Measurements from ENCODE around the gene ALDH9A1. TPM values are rescaled to one million over a fixed set of nuclear protein-coding genes. Genes with fewer than 3 reads are reported as not detected.

Gene ALDH9A1
- total and polyA plus RNA-seq, 2 of the 4 experiments (the other 2 are of a cell fraction): 43.5 to 43.7 TPM

GRCh38 chr1:165661703-165662102 lies 36.7 kb downstream of the ALDH9A1 start:
- Histone ChIP-seq H4K20me1 (ENCODE audit: insufficient read depth, low read length) (no peaks in the 10 kb centered on the region), H3K27me3 (ENCODE audit: control insufficient read depth, insufficient read depth, low read length) (no peaks in the 10 kb centered on the region), H4K8ac (ENCODE audit: low read depth in 2 of 2, low read length in 2 of 2) (no peak overlapping the region), H3K4me1 (ENCODE audit: control insufficient read depth, insufficient read depth, low read length) (peaks cover 2% of the 10 kb centered on the region; the same call in 1 of the 2 replicates), H3K18ac (ENCODE audit: low read depth, low read length) (no peak overlapping the region), H2AK9ac (replicated peaks; ENCODE audit: low read depth, low read length, poor library complexity) (no peak overlapping the region), H3K56ac (ENCODE audit: extremely low read depth, insufficient read depth, low read length) (no peak overlapping the region), H3K9me1 (ENCODE audit: insufficient read depth, low read length) (peaks cover 2% of the 10 kb centered on the region), H4K5ac (ENCODE audit: low read depth, low read length) (no peak overlapping the region), H2BK15ac (ENCODE audit: low read depth, low read length) (no peak overlapping the region), H3K79me1 (ENCODE audit: low read depth in 1 of 2, low read length in 2 of 2) (peaks cover 0 to 8% of the 10 kb centered on the region in 2 experiments; a peak in 2 of 4 replicates), H3K9ac (ENCODE audit: low read depth, low read length) (no peak overlapping the region), H3K36me3 (ENCODE audit: control insufficient read depth, insufficient read depth, low read length) (peaks cover 31% of the 10 kb centered on the region), H3K4me3 (ENCODE audit: insufficient read depth, low read depth, low read length) (no peak overlapping the region), H3K4me2 (ENCODE audit: low read depth, low read length) (no peak overlapping the region), H3K4ac (ENCODE audit: low read depth, low read length) (no peak overlapping the region), H3K23ac (ENCODE audit: low read depth, low read length) (no peak overlapping the region), H3K27ac (ENCODE audit: insufficient read depth, low read length) (no peak overlapping the region), H2BK5ac (ENCODE audit: low read depth, low read length, poor library complexity, severe bottlenecking) (no peak overlapping the region), H2BK20ac (ENCODE audit: low read depth, low read length) (no peak overlapping the region), H4K91ac (ENCODE audit: insufficient read depth, low read depth, low read length) (no peak overlapping the region), H2BK120ac (ENCODE audit: low read depth, low read length) (no peak overlapping the region), H3K14ac (replicated peaks; ENCODE audit: low read depth, low read length) (no peak overlapping the region), H3K9me3 (ENCODE audit: control insufficient read depth, insufficient read depth, low read length) (no peaks in the 10 kb centered on the region), H2AFZ (replicated peaks; ENCODE audit: low read length, poor library complexity) (no peak overlapping the region), H2AK5ac (ENCODE audit: low read depth, low read length) (no peak overlapping the region)
- ChIA-PET CTCF (interaction anchor here (0.6 to 0.8 kb wide), 3 partner anchors 30 to 294 kb away, joined by 3 to 4 read pairs (median 4); no protein-coding TSS in a partner anchor), POLR2A (ENCODE audit: unreplicated experiment) (no interaction called here)
- BruUV-seq (replicated peaks): no TSS peak
- no peak for DNase-seq
- TF ChIP-seq, protein P1, sequence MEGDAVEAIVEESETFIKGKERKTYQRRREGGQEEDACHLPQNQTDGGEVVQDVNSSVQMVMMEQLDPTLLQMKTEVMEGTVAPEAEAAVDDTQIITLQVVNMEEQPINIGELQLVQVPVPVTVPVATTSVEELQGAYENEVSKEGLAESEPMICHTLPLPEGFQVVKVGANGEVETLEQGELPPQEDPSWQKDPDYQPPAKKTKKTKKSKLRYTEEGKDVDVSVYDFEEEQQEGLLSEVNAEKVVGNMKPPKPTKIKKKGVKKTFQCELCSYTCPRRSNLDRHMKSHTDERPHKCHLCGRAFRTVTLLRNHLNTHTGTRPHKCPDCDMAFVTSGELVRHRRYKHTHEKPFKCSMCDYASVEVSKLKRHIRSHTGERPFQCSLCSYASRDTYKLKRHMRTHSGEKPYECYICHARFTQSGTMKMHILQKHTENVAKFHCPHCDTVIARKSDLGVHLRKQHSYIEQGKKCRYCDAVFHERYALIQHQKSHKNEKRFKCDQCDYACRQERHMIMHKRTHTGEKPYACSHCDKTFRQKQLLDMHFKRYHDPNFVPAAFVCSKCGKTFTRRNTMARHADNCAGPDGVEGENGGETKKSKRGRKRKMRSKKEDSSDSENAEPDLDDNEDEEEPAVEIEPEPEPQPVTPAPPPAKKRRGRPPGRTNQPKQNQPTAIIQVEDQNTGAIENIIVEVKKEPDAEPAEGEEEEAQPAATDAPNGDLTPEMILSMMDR (conservative IDR thresholded peaks at IDR 0.05; ENCODE audit: low read depth, low read length): no peak
- no CpG with 5 or more reads among the region's 2 CpGs for WGBS, 2 experiments (ENCODE audit: extremely low coverage in 2 of 2, insufficient read length in 1 of 2)
- intact Hi-C loops (cut with micrococcal nuclease): no loop called here
- ATAC-seq (ENCODE audit: low read depth): no peak
- in situ Hi-C loops (cut with MboI; ENCODE audit: low sequenced_read_pairs): no loop called here
- dilution Hi-C loops (cut with HindIII; ENCODE audit: low sequenced_read_pairs, unreplicated experiment): no loop called here
